Neural cell (in vitro differentiated cells): ENCODE results near the gene PRKCZ. TPM values are rescaled to one million over a fixed set of nuclear protein-coding genes. Genes with fewer than 3 reads are reported as not detected.

Experiments used
- H2AFZ ChIP-seq: fragments of 200-600, 300-800 bp; sonication (generic), shearing (Covaris generic); 2 replicates; pipeline ENCODE4 v1.6.0; 2014; ENCODE audit warnings: low read depth, mild to moderate bottlenecking, antibody characterized with exemption, low read length, moderate library complexity
- H3F3A ChIP-seq: fragments of 200-600 bp; shearing (Covaris generic); 2 replicates; pipeline ENCODE4 v1.6.1; 2016; ENCODE audit warnings: mild to moderate bottlenecking, moderate library complexity, mixed read lengths, antibody characterized with exemption, low read length; ENCODE audit not compliant: insufficient read depth, poor library complexity, severe bottlenecking
- H3K27ac ChIP-seq: fragments of 200-600, 300-800 bp; sonication (generic), shearing (Covaris generic); 2 replicates; pipeline ENCODE4 v1.5.1; 2014; ENCODE audit warnings: mild to moderate bottlenecking, low read length, moderate library complexity
- H3K27me3 ChIP-seq: fragments of 300-800, 200-600 bp; sonication (generic), shearing (Covaris generic); 2 replicates; pipeline ENCODE4 v1.6.0; 2014; ENCODE audit warnings: mild to moderate bottlenecking, low read depth, low read length, moderate library complexity; ENCODE audit not compliant: insufficient read depth
- H3K36me3 ChIP-seq: fragments of 300-800, 200-600 bp; sonication (generic), shearing (Covaris generic); 2 replicates; pipeline ENCODE4 v1.5.1; 2014; ENCODE audit warnings: mild to moderate bottlenecking, antibody characterized with exemption, low read length, moderate library complexity; ENCODE audit not compliant: insufficient read depth
- H3K4me2 ChIP-seq: fragments of 300-800, 200-600 bp; sonication (generic), shearing (Covaris generic); 2 replicates; pipeline ENCODE4 v1.6.0; 2014; ENCODE audit warnings: mild to moderate bottlenecking, low read length
- H3K4me3 ChIP-seq: fragments of 300-800, 200-600 bp; sonication (generic), shearing (Covaris generic); 2 replicates; pipeline ENCODE4 v1.5.1; 2014; ENCODE audit warnings: mild to moderate bottlenecking, low read length, moderate library complexity
- H3K79me2 ChIP-seq: fragments of 200-600 bp; shearing (Covaris generic); replicated peaks from 2 replicates; pipeline ENCODE4 v1.6.0; 2014; ENCODE audit warnings: mild to moderate bottlenecking, low read length, moderate library complexity; ENCODE audit not compliant: insufficient read depth
- H3K9ac ChIP-seq: fragments of 300-800, 200-600 bp; sonication (generic), shearing (Covaris generic); 2 replicates; pipeline ENCODE4 v1.6.1; 2016; ENCODE audit warnings: mild to moderate bottlenecking, low read length, mixed read lengths
- H3K9me2 ChIP-seq: fragments of 200-600 bp; shearing (Covaris generic); 2 replicates; pipeline ENCODE4 v1.6.1; 2016; ENCODE audit warnings: mild to moderate bottlenecking, low read length, mixed read lengths; ENCODE audit not compliant: insufficient read depth
- H3K9me3 ChIP-seq: fragments of 200-600, 300-800 bp; sonication (generic), shearing (Covaris generic); 2 replicates; pipeline ENCODE4 v1.6.1; 2016; ENCODE audit warnings: mild to moderate bottlenecking, mixed run types, low read length, moderate library complexity, mixed read lengths
- H4K20me1 ChIP-seq: fragments of 200-600 bp; shearing (Covaris generic); 2 replicates; pipeline ENCODE4 v1.6.1; 2016; ENCODE audit warnings: mild to moderate bottlenecking, mixed run types; ENCODE audit not compliant: insufficient read depth
- CTCF ChIP-seq: fragments of 450-650 bp; IDR thresholded peaks from 2 replicates; pipeline ENCODE4 v1.5.1; 2014; ENCODE audit warnings: antibody characterized with exemption, mild to moderate bottlenecking, moderate library complexity; ENCODE audit not compliant: poor library complexity, severe bottlenecking
- EP300 ChIP-seq: fragments of 450-650 bp; conservative IDR thresholded peaks from 2 replicates; pipeline ENCODE4 v1.6.1; 2014; ENCODE audit warnings: antibody characterized with exemption, mild to moderate bottlenecking, moderate library complexity; ENCODE audit not compliant: poor library complexity, severe bottlenecking
- EZH2 ChIP-seq: fragments of 200-600, 300-800 bp; shearing (Covaris generic), sonication (generic); IDR thresholded peaks from 2 replicates; pipeline ENCODE4 v1.6.1; 2014; ENCODE audit warnings: antibody characterized with exemption, low read length, borderline replicate concordance, mild to moderate bottlenecking; ENCODE audit not compliant: insufficient read depth, poor library complexity, severe bottlenecking
- MXI1 ChIP-seq: fragments of 450-650 bp; conservative IDR thresholded peaks from 2 replicates; pipeline ENCODE4 v1.6.1; 2014; ENCODE audit warnings: antibody characterized with exemption, mild to moderate bottlenecking; ENCODE audit not compliant: poor library complexity, severe bottlenecking
- POLR2AphosphoS5 ChIP-seq: IDR thresholded peaks from 2 replicates; pipeline ENCODE4 v1.6.1; 2012
- RAD21 ChIP-seq: fragments of 450-650 bp; conservative IDR thresholded peaks from 2 replicates; pipeline ENCODE4 v1.6.1; 2014; ENCODE audit warnings: antibody characterized with exemption, mild to moderate bottlenecking, moderate library complexity
- REST ChIP-seq: IDR thresholded peaks from 2 replicates; pipeline ENCODE4 v1.6.1; 2012; ENCODE audit warnings: borderline replicate concordance
- SMC3 ChIP-seq: fragments of 450-650 bp; conservative IDR thresholded peaks from 2 replicates; pipeline ENCODE4 v1.6.1; 2014; ENCODE audit warnings: antibody characterized with exemption, mild to moderate bottlenecking, moderate library complexity; ENCODE audit not compliant: poor library complexity
- TAF1 ChIP-seq: IDR thresholded peaks from 2 replicates; pipeline ENCODE4 v1.6.1; 2012; ENCODE audit warnings: low read depth
- polyA plus RNA-seq: library from polyadenylated mRNA; depleted of rRNA; stranded (reverse); fragments of >200 nt; gene quantifications from 2 replicates; pipeline ENCODE4 v1.2.3, GENCODE V29; 2014

Gene PRKCZ
- polyA plus RNA-seq, 1 donor from 2014 or later, result 54.9 TPM

GRCh38 chr1:2232255-2232915, 182.2 kb downstream of the PRKCZ start:
- H3K9me3 ChIP-seq, result no peaks in the 10 kb centered on the region
- no peaks in the 10 kb centered on the region for H3K9me2 ChIP-seq
- H3K27ac ChIP-seq, result no peak overlapping the region
- peak overlapping the region; percentile 98 for H3K4me3 ChIP-seq
- no peaks in the 10 kb centered on the region for H3K36me3 ChIP-seq
- H2AFZ ChIP-seq, result no peak overlapping the region
- peaks cover 79% of the 10 kb centered on the region for H3K79me2 ChIP-seq
- no peaks in the 10 kb centered on the region for H3K27me3 ChIP-seq
- peak overlapping the region; percentile 81 for H3K4me2 ChIP-seq
- H3F3A ChIP-seq, result no peaks in the 10 kb centered on the region
- peaks cover 69% of the 10 kb centered on the region for H4K20me1 ChIP-seq
- peak overlapping the region; percentile 39 for H3K9ac ChIP-seq
- no peak for TF ChIP-seq CTCF
- no peak for TF ChIP-seq MXI1
- TF ChIP-seq POLR2AphosphoS5, result no peak
- TF ChIP-seq REST, result no peak
- TF ChIP-seq SMC3, result no peak
- no peak for TF ChIP-seq TAF1
- TF ChIP-seq EZH2, result no peak
- TF ChIP-seq EP300, result no peak
- TF ChIP-seq RAD21, result no peak

GRCh38 chr1:2232916-2233438, 182.8 kb downstream of the PRKCZ start:
- Histone ChIP-seq H3K36me3 (no peaks in the 10 kb centered on the region), H3K9me3 (no peaks in the 10 kb centered on the region), H3K9me2 (no peaks in the 10 kb centered on the region), H3F3A (no peaks in the 10 kb centered on the region), H3K9ac (peak overlapping the region; percentile 26), H3K79me2 (peaks cover 85% of the 10 kb centered on the region), H3K4me2 (peak overlapping the region; percentile 81), H3K27ac (no peak overlapping the region), H3K27me3 (no peaks in the 10 kb centered on the region), H4K20me1 (peaks cover 69% of the 10 kb centered on the region), H3K4me3 (peak overlapping the region; percentile 98), H2AFZ (no peak overlapping the region)
- TF ChIP-seq EP300 (no peak), REST (no peak), MXI1 (no peak), RAD21 (no peak), EZH2 (no peak), CTCF (no peak), TAF1 (no peak), POLR2AphosphoS5 (no peak), SMC3 (no peak)
